ENCODE results near the gene COL23A1.
"Not testable (repeated sequence)": the region's sequence is repeated elsewhere in the genome, so short reads cannot be mapped to it uniquely, and the experiment has no call there.

COL23A1 gene

DNA sequence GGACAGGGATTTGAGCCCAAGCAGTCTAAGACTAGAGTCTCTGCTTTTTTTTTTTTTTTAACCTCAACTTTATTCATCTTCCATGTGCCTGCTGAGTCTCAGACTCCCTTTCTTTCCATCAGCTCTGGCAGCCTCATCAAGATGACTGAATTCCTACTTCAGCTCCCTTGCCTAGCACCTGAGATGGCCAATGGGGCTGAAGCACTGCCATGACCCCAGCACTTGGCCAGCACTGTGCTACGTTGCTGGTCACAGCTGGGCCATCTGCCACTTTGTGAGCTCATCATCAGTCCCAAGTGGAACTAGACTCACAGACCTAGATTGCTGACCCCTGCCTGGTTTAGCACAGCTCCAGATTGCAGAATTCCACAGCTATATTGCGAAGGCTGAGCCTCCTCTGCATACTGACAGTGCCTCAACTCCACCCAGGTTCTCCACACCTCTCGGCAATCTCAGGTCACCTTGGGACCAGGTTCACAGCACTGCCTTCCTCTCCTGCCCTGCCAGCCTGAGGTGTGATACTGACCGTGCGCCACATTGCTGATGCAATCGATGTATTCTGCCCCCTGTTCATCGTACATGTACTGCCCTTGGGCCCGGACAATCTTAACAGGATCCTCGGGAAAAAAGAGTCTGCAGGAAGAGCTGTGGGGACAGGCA lies 359.2 kb downstream of the COL23A1 start:
- H3K27ac ChIP-seq = peak overlapping the region; percentile 93

DNA sequence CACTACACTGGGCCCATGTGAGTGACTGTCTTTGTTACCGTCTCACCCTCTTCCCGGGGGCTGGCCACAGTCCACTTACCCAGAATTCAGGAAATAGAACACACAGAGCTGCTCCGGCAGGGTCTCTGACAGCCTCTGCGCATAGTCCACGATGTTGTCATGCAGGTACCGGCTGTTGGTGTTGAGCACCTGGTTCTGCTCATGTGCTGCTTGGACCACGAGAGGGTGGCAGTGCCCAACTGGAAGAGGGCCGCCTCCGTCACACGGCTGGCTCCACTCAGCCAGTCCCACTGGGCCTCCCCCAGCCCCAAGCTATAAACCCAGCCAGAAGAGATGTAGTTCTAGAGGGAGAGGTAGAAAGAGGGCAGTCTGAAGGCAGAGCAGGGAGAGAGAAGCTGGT lies 360.3 kb downstream of the COL23A1 start:
- TF ChIP-seq, protein P1, sequence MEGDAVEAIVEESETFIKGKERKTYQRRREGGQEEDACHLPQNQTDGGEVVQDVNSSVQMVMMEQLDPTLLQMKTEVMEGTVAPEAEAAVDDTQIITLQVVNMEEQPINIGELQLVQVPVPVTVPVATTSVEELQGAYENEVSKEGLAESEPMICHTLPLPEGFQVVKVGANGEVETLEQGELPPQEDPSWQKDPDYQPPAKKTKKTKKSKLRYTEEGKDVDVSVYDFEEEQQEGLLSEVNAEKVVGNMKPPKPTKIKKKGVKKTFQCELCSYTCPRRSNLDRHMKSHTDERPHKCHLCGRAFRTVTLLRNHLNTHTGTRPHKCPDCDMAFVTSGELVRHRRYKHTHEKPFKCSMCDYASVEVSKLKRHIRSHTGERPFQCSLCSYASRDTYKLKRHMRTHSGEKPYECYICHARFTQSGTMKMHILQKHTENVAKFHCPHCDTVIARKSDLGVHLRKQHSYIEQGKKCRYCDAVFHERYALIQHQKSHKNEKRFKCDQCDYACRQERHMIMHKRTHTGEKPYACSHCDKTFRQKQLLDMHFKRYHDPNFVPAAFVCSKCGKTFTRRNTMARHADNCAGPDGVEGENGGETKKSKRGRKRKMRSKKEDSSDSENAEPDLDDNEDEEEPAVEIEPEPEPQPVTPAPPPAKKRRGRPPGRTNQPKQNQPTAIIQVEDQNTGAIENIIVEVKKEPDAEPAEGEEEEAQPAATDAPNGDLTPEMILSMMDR (conservative IDR thresholded peaks at IDR 0.05; ENCODE audit: low read depth) = no peak
- ChIA-PET POLR2A (ENCODE audit: low non-redundant PET) (no interaction called here), CTCF (interaction anchor here (0.9 kb wide), 1 partner anchor 50 kb away, joined by 3 read pairs; no protein-coding TSS in a partner anchor)
- DNase-seq (ENCODE audit: low spot score) = no peak
- H3K27ac ChIP-seq = peak overlapping the region; percentile 44

More for the DNA sequence above, 359.2 kb downstream of the COL23A1 start:
- TF ChIP-seq, protein P1 (conservative IDR thresholded peaks at IDR 0.05; ENCODE audit: low read depth) = no peak
- CTCF ChIA-PET = interaction anchor here (0.9 to 1.0 kb wide), 3 partner anchors 49 to 231 kb away, joined by 3 to 11 read pairs (median 4); no protein-coding TSS in a partner anchor
- no peak for DNase-seq (ENCODE audit: low spot score)
- POLR2A ChIA-PET (ENCODE audit: low non-redundant PET) = interaction anchor here (0.6 kb wide), 1 partner anchor 15 kb away, joined by 3 read pairs; no protein-coding TSS in a partner anchor

DNA sequence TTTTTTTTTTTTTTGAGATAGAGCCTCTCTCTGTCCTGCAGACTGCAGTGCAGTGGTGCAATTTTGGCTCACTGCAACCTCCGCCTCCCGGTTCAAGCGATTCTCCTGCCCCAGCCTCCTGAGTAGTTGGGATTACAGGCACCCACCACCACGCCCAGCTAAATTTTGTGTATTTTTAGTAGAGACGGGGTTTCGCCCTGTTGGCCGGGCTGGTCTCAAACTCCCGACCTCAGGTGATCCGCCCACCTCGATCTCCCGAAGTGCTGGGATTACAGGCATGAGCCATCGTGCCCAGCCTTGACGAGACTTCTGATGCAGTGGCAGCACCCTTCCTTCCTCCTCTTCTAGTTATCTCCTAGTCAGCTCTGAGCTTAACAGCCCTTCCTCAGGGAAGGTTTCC lies 361.1 kb downstream of the COL23A1 start:
- H3K27ac ChIP-seq = peak overlapping the region; percentile 44
- CTCF ChIA-PET = interaction anchor here (0.7 kb wide), 1 partner anchor 76 kb away, joined by 4 read pairs; no protein-coding TSS in a partner anchor
- POLR2A ChIA-PET (ENCODE audit: low non-redundant PET) = interaction anchor here (0.7 kb wide), 1 partner anchor 313 kb away, joined by 12 read pairs; no protein-coding TSS in a partner anchor
- DNase-seq (ENCODE audit: low spot score) = not testable (repeated sequence)

DNA sequence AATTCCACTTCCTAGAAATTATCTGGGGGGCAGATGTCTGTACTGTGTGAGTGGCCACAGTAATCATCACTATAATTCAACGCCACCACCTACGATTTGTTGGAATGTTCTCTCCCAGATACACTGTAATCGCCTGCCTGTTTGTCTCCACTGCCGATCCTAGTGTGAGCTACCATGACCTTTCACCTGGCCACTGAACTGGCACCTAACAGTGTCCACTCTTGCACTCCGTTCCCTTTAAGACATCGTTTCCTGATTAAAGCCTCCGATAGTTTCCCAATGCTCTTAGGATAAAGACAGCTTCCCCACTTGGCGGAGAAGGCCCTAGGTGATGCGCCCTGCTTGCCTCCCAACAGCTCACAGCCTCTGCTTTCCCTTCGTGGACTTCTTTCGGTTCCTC lies 361.6 kb downstream of the COL23A1 start:
- no peak for DNase-seq (ENCODE audit: low spot score)
- ChIA-PET CTCF (interaction anchor here (0.6 to 0.7 kb wide), 2 partner anchors 76 to 1048 kb away, joined by 3 to 4 read pairs; no protein-coding TSS in a partner anchor), POLR2A (ENCODE audit: low non-redundant PET) (interaction anchor here (0.7 kb wide), 1 partner anchor 314 kb away, joined by 12 read pairs; no protein-coding TSS in a partner anchor)
- peak overlapping the region; percentile 44 for H3K27ac ChIP-seq
- TF ChIP-seq, protein P1 (conservative IDR thresholded peaks at IDR 0.05; ENCODE audit: low read depth) = no peak

DNA sequence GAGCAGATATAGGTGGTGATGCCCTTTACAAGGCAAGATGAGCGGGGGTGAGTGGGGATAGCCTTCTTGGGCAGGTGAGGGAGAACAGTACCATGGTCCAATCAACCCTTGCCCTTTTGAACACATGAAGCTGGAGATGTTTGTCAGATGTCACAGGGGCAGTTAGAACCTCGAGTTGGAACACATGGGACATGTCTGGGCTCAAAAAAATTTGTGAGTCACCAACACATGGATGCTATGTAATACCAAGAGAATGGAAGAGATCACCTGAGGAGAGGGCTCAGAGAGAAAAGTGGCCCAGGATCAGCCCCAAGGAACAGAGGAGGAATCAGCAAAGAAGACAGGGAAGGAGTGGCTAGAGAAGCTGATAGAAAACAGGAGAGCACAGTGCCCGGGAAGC lies 362.3 kb downstream of the COL23A1 start:
- TF ChIP-seq, protein P1 (conservative IDR thresholded peaks at IDR 0.05; ENCODE audit: low read depth) = no peak
- ChIA-PET CTCF (interaction anchor here (0.6 kb wide), 2 partner anchors 234 to 1049 kb away, joined by 3 to 5 read pairs; no protein-coding TSS in a partner anchor), POLR2A (ENCODE audit: low non-redundant PET) (interaction anchor here (0.7 kb wide), 1 partner anchor 42 kb away, joined by 3 read pairs; no protein-coding TSS in a partner anchor)
- no peak for DNase-seq (ENCODE audit: low spot score)
- H3K27ac ChIP-seq = peak overlapping the region; percentile 44

DNA sequence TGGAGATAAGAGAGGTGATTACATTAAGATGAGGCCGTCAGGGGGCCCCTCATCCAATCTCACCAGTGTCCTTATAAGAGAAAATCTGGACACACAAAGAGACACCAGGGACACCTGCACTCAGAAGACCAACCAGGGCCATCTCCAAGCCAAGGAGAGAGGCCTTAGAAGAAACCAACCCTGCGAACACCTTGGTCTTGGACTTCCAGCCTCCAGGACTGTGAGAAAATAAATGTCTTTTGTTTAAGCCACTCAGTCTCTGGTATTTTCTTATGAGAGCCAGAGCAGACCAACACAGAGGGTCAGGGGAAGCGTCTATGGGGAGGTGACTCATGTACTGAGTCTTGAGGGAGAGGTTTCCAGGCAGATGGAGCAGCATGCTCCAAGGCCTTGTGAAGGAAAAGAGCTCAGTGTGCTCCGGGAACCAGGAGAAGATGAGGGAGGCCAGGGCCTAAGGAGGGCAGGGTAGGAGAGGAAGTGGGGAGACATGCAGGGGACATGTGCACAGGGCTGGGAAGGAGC lies 363.0 kb downstream of the COL23A1 start:
- DNase-seq (ENCODE audit: low spot score) = no peak
- H3K27ac ChIP-seq = peak overlapping the region; percentile 44
- TF ChIP-seq, protein P1 (conservative IDR thresholded peaks at IDR 0.05; ENCODE audit: low read depth) = no peak
- ChIA-PET CTCF (interaction anchor here (0.6 kb wide), 1 partner anchor 234 kb away, joined by 5 read pairs; no protein-coding TSS in a partner anchor), POLR2A (ENCODE audit: low non-redundant PET) (no interaction called here)
